Upper lobe of left lung (tissue), 4 donors: ENCODE results near the gene APOBEC2.

Experiments used
- EP300 ChIP-seq, 4 donors: sonication (generic); formaldehyde crosslinking; IDR thresholded peaks; one replicate each; pipeline ENCODE4 v1.5.1; 2017; ENCODE audit warnings: antibody characterized with exemption in 4 of 4, control low read depth in 2 of 4
- POLR2A ChIP-seq, 4 donors: fragments of 450-650 bp; IDR thresholded peaks; one replicate each; pipeline ENCODE4 v1.5.1; 2016 to 2017; ENCODE audit warnings: antibody characterized with exemption in 4 of 4, mild to moderate bottlenecking in 2 of 4
- POLR2AphosphoS5 ChIP-seq, 2 donors: sonication (generic); formaldehyde crosslinking; IDR thresholded peaks; one replicate each; pipeline ENCODE4 v1.5.1; 2017; ENCODE audit warnings: antibody characterized with exemption in 2 of 2
- TF ChIP-seq, protein P1 (sequence below), 6 experiments: fragments of 450-650 bp in 4 of 6; fragments of 200-600 bp in 2 of 6; sonication (generic) in 2 of 6; IDR thresholded peaks; one replicate each; pipeline ENCODE4 v1.5.1; 2016 to 2019; ENCODE audit warnings: antibody characterized with exemption in 6 of 6

DNA sequence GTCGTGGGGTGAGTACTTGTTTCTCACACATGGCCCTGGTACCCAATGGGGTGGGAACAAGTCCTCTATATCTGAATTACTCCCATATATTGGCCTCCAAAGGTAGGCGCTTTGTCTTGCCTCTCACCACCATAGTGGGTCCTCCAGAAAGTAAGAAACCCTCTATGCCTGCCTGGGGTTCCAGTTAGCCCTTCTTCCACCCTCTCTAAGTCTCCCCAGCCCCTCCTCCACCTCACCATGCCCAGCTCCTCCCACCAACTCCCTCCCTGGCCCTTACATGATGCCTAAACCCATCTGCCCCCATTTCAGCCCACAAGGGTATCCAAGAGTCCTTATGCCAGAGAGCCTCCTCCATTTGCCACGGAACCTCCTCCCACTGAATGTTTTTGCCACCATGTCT, 9.9 kb upstream of the APOBEC2 start:
- no peak for TF ChIP-seq POLR2A (IDR thresholded peaks at IDR 0.05)
- TF ChIP-seq, protein P1, sequence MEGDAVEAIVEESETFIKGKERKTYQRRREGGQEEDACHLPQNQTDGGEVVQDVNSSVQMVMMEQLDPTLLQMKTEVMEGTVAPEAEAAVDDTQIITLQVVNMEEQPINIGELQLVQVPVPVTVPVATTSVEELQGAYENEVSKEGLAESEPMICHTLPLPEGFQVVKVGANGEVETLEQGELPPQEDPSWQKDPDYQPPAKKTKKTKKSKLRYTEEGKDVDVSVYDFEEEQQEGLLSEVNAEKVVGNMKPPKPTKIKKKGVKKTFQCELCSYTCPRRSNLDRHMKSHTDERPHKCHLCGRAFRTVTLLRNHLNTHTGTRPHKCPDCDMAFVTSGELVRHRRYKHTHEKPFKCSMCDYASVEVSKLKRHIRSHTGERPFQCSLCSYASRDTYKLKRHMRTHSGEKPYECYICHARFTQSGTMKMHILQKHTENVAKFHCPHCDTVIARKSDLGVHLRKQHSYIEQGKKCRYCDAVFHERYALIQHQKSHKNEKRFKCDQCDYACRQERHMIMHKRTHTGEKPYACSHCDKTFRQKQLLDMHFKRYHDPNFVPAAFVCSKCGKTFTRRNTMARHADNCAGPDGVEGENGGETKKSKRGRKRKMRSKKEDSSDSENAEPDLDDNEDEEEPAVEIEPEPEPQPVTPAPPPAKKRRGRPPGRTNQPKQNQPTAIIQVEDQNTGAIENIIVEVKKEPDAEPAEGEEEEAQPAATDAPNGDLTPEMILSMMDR (IDR thresholded peaks at IDR 0.05): no peak
- no peak for TF ChIP-seq EP300 (IDR thresholded peaks at IDR 0.05)
- TF ChIP-seq POLR2AphosphoS5 (IDR thresholded peaks at IDR 0.05): no peak
